Lower leg skin (tissue), 4 donors: Measurements from ENCODE around the gene TSNAXIP1. TPM values are rescaled to one million over a fixed set of nuclear protein-coding genes. Genes with fewer than 3 reads are reported as not detected.

Experiments
- DNase-seq, 2 donors: peaks; one replicate each; pipeline ENCODE4 v3.0.0-alpha.2; 2019; ENCODE audit warnings: low spot score in 2 of 2
- H3K4me3 ChIP-seq: fragments of 200-600 bp; sonication (generic); 2 replicates; pipeline ENCODE4 v1.5.1; 2017; ENCODE audit warnings: mild to moderate bottlenecking, low read depth; ENCODE audit not compliant: poor library complexity, severe bottlenecking
- CTCF ChIP-seq, 3 donors: fragments of 450-650 bp; IDR thresholded peaks; one replicate each; pipeline ENCODE4 v1.5.1; 2016; ENCODE audit warnings: antibody characterized with exemption in 3 of 3, mild to moderate bottlenecking in 3 of 3, moderate library complexity in 2 of 3
- POLR2A ChIP-seq, 2 donors: fragments of 450-650 bp; IDR thresholded peaks; one replicate each; pipeline ENCODE4 v1.6.1; 2016 to 2017; ENCODE audit warnings: antibody characterized with exemption in 2 of 2, mild to moderate bottlenecking in 1 of 2, moderate library complexity in 1 of 2
- WGBS, 2 donors: methylation state at CpG; one replicate each; pipeline ENCODE4 v1.1.5; 2018; 5-methylcytosine and 5-hydroxymethylcytosine counted together
- intact Hi-C: fragments of 100-400 bp; cut with DNase I; formaldehyde crosslinking; loops from one replicate; pipeline ENCODE4 v1.15.0; 2023; ENCODE audit warnings: low total_unique reads
- total RNA-seq, 4 donors: library from RNA; depleted of rRNA; stranded (reverse); fragments of >200 nt; gene quantifications; one replicate each; pipeline ENCODE4 v1.1.0, GENCODE V29; 2016

The TSNAXIP1 gene
- total RNA-seq, 4 donors from 2014 or later, result 0.15 to 0.75 (median 0.15) TPM; not detected in 1

- H3K4me3 ChIP-seq, result no peak overlapping the region
- no peak for TF ChIP-seq CTCF (IDR thresholded peaks at IDR 0.05)
- TF ChIP-seq POLR2A (IDR thresholded peaks at IDR 0.05), result no peak
- DNase-seq, result no peak
- WGBS, 2 donors, result 61 to 63% methylated on average over 3 of the region's 3 CpGs
- intact Hi-C loops, result no loop called here
Observed at GRCh38 chr16:67871256-67871655, 64.6 kb downstream of the TSNAXIP1 start.

GRCh38 chr16:67872131-67872630 is 65.5 kb downstream of the TSNAXIP1 start:
- TF ChIP-seq CTCF (IDR thresholded peaks at IDR 0.05) (no peak), POLR2A (IDR thresholded peaks at IDR 0.05) (no peak)
- WGBS, 2 donors, result 71 to 78% methylated on average over 2 of the region's 2 CpGs
- intact Hi-C loops, result no loop called here
- H3K4me3 ChIP-seq, result peak overlapping the region; percentile 93
- DNase-seq, result no peak

- intact Hi-C loops, result no loop called here
- 1 to 4% methylated on average over 28 to 38 of the region's 72 CpGs for WGBS, 2 donors
- peak; percentile 67 to 95 for DNase-seq
- TF ChIP-seq POLR2A (IDR thresholded peaks at IDR 0.05), result no peak
- no peak for TF ChIP-seq CTCF (IDR thresholded peaks at IDR 0.05)
- peak within 1 kb of the TSS; percentile 93 for H3K4me3 ChIP-seq
Observed at GRCh38 chr16:67872631-67873434, 66.1 kb downstream of the TSNAXIP1 start, which contains the start of gene EDC4. Gene EDC4, plus strand, starts transcription at chr16:67873052. Its CDS starts 210 bp downstream, at chr16:67873262.

GRCh38 chr16:67873435-67874370 is 67.0 kb downstream of the TSNAXIP1 start:
- peak overlapping the region; percentile 93 for H3K4me3 ChIP-seq
- intact Hi-C loops, result no loop called here
- DNase-seq, result no peak
- TF ChIP-seq CTCF (IDR thresholded peaks at IDR 0.05), result no peak
- TF ChIP-seq POLR2A (IDR thresholded peaks at IDR 0.05), result no peak
- WGBS, 2 donors, result 9 to 14% methylated on average over 20 to 23 of the region's 23 CpGs

GRCh38 chr16:67874372-67874771 is 67.7 kb downstream of the TSNAXIP1 start:
- DNase-seq, result no peak
- intact Hi-C loops, result no loop called here
- no peak for TF ChIP-seq CTCF (IDR thresholded peaks at IDR 0.05)
- 52 to 60% methylated on average over 3 of the region's 3 CpGs for WGBS, 2 donors
- no peak overlapping the region for H3K4me3 ChIP-seq
